Activated T-helper 17 cell treated with anti-CD3 and anti-CD28 coated beads, Interleukin-2, amount 50 U/mL, for 72 hours (primary cell): ENCODE results near the gene CYB5D1. TPM values are rescaled to one million over a fixed set of nuclear protein-coding genes. Genes with fewer than 3 reads are reported as not detected.

Experiments used
- ATAC-seq: fragments of 150-1000 bp; cut with Tn5 transposase; replicated peaks from 2 replicates; pipeline ENCODE4 v1.10.0; 2021; ENCODE audit warnings: mild to moderate bottlenecking, moderate library complexity
- H3K27ac Mint-ChIP-seq: one replicate; pipeline ENCODE4 v1.8.0; 2022; ENCODE audit warnings: mixed read lengths
- H3K27me3 Mint-ChIP-seq: one replicate; pipeline ENCODE4 v1.8.0; 2022; ENCODE audit warnings: mixed read lengths
- H3K36me3 Mint-ChIP-seq: one replicate; pipeline ENCODE4 v1.8.0; 2022; ENCODE audit warnings: low read depth, mild to moderate bottlenecking, mixed read lengths
- H3K4me1 Mint-ChIP-seq: one replicate; pipeline ENCODE4 v1.8.0; 2022; ENCODE audit warnings: mixed read lengths
- H3K4me3 Mint-ChIP-seq: one replicate; pipeline ENCODE4 v1.8.0; 2022; ENCODE audit warnings: mild to moderate bottlenecking, mixed read lengths
- H3K9me3 Mint-ChIP-seq: one replicate; pipeline ENCODE4 v1.8.0; 2022; ENCODE audit warnings: mixed read lengths
- total RNA-seq, 2 donors: library from RNA; stranded (reverse); gene quantifications; one replicate each; pipeline ENCODE4 v1.2.3, GENCODE V29; 2022

Gene CYB5D1
- total RNA-seq, 2 donors from 2014 or later = 14.8 to 19.4 TPM

DNA sequence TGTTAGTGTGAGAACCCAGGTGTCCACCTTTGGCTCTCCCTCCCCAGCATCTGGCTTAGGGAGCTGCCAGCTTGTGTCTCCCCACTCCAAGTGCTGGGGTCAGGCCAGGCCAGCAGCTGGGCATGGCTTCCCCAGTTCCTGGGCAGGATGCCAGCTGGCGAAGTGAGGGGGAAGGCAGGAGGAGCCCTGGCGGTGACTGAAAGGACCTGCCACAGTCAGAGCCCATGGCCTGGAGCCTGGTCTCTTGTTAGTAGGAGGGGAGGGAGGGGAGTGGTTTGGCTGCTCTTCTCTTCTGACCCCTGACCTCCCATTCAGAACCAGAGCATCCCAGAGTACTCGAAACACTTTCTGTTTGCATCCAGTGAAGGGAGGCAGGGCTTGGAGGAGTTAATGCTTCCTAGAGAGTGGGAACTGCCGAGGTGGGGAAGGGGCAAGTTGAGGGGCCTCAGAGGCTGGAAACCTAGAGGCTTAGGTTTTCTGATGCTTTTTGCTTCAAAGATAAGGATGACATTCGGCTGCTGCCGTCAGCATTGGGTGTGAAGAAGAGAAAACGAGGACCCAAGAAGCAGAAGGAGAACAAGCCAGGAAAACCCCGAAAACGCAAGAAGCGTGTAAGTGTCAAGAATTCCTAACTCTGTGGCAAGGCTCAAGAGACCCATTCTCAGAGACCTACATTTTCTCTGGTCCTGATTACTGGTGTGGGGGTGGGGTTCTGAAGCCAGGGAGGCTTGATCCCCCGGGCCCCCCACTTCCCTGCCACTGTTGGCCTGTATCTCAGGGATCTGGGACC is 31.6 kb downstream of the CYB5D1 start:
- no peak overlapping the region for H3K27ac Mint-ChIP-seq
- H3K9me3 Mint-ChIP-seq = no peaks in the 10 kb centered on the region

DNA sequence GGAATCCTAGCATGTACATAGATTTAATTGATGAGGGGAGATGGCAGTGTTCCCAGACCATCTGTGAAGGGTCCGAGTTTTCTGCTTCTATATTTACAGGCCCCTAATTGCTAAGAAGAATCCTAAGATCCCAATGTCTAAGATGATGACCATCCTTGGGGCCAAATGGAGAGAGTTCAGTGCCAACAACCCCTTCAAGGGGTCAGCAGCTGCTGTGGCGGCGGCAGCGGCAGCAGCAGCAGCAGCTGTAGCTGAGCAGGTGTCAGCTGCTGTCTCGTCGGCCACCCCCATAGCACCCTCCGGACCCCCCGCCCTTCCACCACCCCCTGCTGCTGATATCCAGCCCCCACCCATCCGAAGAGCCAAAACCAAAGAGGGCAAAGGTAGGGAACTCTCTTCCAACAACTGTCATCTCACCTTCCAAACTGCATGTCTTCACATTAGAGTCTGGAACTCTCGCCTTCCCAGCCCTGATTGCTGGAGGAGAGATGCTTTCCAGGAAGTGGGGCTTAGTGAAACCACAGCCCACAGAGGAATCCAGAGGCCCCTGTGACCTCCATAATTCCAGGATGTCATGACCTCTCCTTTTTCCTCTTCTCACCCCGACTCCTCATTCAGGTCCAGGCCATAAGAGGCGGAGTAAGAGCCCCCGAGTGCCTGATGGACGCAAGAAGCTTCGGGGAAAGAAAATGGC is 35.5 kb downstream of the CYB5D1 start:
- no peaks in the 10 kb centered on the region for H3K9me3 Mint-ChIP-seq
- ATAC-seq = no peak
- no peaks in the 10 kb centered on the region for H3K36me3 Mint-ChIP-seq
- no peak overlapping the region for H3K4me3 Mint-ChIP-seq
- no peaks in the 10 kb centered on the region for H3K27me3 Mint-ChIP-seq
- peaks cover 26% of the 10 kb centered on the region for H3K4me1 Mint-ChIP-seq
- no peak overlapping the region for H3K27ac Mint-ChIP-seq

More for the DNA sequence above, 31.6 kb downstream of the CYB5D1 start:
- Mint-ChIP-seq H3K4me1 (peaks cover 10% of the 10 kb centered on the region), H3K36me3 (peaks cover 11% of the 10 kb centered on the region), H3K27me3 (no peaks in the 10 kb centered on the region), H3K4me3 (no peak overlapping the region)
- ATAC-seq = peak; percentile 5

DNA sequence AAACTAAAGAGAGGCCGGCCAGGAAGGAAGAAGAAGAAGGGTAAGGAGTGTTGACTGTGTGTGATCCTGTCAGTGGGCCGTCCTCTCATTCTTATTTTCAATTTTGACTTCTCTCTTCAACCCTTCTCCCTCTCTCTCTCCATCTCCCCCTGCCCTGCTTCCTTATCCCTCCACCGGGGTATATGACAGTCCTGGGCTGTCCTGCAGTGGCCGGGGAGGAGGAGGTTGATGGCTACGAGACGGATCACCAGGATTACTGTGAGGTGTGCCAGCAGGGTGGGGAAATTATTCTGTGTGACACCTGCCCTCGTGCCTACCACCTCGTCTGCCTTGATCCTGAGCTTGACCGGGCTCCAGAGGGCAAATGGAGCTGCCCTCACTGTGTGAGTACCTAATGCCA is 36.4 kb downstream of the CYB5D1 start:
- ATAC-seq = no peak
- no peaks in the 10 kb centered on the region for H3K36me3 Mint-ChIP-seq

DNA sequence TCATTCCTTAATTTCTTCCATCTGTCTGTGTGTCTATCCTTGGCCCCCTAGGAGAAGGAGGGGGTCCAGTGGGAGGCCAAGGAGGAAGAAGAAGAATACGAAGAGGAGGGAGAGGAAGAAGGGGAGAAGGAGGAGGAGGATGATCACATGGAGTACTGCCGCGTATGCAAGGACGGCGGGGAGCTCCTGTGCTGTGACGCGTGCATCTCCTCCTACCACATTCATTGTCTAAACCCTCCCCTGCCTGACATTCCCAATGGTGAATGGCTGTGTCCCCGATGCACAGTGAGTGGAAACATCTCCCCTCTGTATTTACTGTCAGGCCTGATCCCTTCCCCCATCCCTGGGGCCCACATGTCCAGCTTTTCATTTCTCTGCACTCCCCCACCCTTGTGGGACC is 37.1 kb downstream of the CYB5D1 start:
- Mint-ChIP-seq H3K4me3 (no peak overlapping the region), H3K27ac (peak overlapping the region; percentile 39), H3K4me1 (peaks cover 27% of the 10 kb centered on the region), H3K27me3 (no peaks in the 10 kb centered on the region), H3K9me3 (no peaks in the 10 kb centered on the region), H3K36me3 (no peaks in the 10 kb centered on the region)
- ATAC-seq = no peak

More for the DNA sequence above, 36.4 kb downstream of the CYB5D1 start:
- Mint-ChIP-seq H3K27ac (peak overlapping the region; percentile 39), H3K4me3 (no peak overlapping the region), H3K27me3 (no peaks in the 10 kb centered on the region), H3K9me3 (no peaks in the 10 kb centered on the region), H3K4me1 (peaks cover 26% of the 10 kb centered on the region)

DNA sequence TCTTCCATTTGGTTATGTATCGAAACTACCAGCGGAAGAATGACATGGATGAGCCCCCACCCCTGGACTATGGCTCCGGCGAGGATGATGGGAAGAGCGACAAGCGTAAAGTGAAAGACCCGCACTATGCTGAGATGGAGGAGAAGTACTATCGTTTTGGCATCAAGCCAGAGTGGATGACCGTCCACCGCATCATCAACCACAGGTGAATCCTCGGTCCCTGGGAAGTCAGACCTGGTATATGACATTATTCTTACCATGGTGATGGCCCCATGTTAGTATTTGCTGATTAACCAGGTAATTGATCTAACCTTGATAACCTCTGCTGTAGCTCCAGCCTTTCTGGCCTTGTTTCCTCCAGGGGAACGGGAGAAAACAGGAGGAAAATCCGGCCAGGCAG is 39.3 kb downstream of the CYB5D1 start:
- Mint-ChIP-seq H3K27me3 (no peaks in the 10 kb centered on the region), H3K4me1 (peaks cover 22% of the 10 kb centered on the region), H3K9me3 (no peaks in the 10 kb centered on the region), H3K36me3 (no peaks in the 10 kb centered on the region), H3K27ac (peak overlapping the region; percentile 83), H3K4me3 (peak overlapping the region; percentile 50)
- peak; percentile 50 for ATAC-seq

DNA sequence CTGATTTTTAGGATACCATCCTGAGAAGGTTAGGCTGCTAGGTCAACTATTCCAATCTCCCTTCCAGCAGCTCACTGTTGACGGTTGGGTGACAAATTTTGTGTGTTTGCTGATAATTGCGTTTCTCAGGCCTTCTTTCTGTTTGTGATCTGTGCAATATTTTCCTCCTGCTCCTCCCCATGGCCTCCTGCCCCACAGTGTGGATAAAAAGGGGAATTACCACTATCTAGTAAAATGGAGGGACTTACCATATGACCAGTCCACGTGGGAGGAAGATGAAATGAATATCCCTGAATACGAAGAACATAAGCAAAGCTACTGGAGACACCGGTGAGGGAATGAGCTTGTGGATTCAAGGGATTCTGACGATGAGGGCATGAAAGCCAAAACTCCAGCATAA is 40.0 kb downstream of the CYB5D1 start:
- Mint-ChIP-seq H3K27me3 (no peaks in the 10 kb centered on the region), H3K27ac (peak overlapping the region; percentile 83), H3K4me3 (peak overlapping the region; percentile 50), H3K4me1 (peaks cover 22% of the 10 kb centered on the region), H3K9me3 (no peaks in the 10 kb centered on the region), H3K36me3 (no peaks in the 10 kb centered on the region)
- ATAC-seq = peak; percentile 96

DNA sequence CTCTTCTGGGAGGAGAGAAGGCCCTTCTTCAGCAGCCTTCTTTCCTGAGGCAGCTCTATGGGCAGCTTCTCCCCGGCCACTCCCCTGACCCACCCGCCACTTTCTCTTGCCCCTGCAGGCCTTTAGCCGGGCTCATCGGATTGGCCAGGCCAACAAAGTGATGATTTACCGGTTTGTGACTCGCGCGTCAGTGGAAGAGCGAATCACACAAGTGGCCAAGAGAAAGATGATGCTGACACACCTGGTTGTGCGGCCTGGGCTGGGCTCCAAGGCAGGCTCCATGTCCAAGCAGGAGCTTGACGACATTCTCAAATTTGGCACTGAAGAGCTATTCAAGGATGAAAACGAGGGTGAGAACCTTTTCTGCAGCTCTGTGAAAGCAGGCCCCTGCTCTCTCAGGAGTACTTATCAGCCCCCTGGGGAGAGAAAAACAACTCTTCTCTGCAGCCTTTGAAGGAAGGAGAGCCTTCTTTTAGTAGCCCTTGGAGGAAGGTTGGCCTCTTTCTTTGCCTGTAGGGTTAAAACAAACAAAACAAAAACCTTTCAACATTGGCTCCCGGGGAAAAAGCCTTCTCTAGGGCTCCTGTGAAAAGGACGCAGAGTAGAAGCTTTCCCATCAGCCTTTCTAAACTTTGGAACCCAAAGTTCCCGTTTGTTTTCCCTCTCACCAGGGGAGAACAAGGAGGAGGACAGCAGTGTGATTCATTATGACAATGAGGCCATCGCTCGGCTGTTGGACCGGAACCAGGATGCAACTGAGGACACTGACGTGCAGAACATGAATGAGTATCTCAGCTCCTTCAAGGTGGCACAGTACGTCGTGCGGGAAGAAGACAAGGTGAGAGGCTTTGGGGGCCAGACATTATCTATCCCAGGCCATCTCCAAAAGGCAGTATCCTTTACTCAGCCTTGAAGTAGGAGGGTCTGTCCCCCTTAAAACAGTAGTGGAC is 45.6 kb downstream of the CYB5D1 start:
- Mint-ChIP-seq H3K27ac (peak overlapping the region; percentile 68), H3K4me3 (no peak overlapping the region), H3K27me3 (no peaks in the 10 kb centered on the region), H3K36me3 (no peaks in the 10 kb centered on the region), H3K9me3 (no peaks in the 10 kb centered on the region), H3K4me1 (peaks cover 4% of the 10 kb centered on the region)
- no peak for ATAC-seq

DNA sequence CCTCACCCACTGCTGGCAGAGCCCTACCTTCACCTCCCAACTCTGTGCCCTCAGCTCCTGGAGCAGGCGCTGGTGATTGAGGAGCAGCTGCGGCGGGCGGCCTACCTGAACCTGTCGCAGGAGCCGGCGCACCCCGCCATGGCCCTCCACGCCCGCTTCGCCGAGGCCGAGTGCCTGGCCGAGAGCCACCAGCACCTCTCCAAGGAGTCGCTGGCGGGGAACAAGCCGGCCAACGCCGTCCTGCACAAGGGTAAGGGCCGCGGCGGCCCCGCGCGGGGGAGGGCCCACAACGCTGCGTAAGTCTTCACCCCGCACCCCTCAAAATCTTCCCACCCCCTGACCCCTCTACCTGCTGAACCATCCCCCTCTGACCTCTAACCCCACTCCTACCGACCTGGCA is 51.3 kb downstream of the CYB5D1 start:
- Mint-ChIP-seq H3K4me3 (no peak overlapping the region), H3K36me3 (peaks cover 16% of the 10 kb centered on the region), H3K4me1 (peaks cover 10% of the 10 kb centered on the region), H3K9me3 (no peaks in the 10 kb centered on the region), H3K27ac (peak overlapping the region; percentile 84), H3K27me3 (no peaks in the 10 kb centered on the region)
- ATAC-seq = no peak

DNA sequence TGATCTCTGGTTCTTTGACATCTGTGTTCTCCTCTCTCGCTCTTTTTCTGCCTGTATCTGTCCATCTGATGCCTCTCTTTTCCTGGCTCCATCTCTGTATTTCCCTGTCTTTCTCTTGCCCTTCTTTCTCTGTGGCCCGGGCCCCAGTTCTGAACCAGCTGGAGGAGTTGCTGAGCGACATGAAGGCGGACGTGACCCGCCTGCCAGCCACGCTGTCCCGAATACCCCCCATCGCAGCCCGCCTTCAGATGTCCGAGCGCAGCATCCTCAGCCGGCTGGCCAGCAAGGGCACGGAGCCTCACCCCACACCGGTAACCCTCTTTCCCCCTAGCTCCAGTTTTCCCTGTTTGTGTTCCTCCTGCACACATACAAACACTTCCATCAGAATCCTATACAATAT is 52.5 kb downstream of the CYB5D1 start:
- H3K4me1 Mint-ChIP-seq = peaks cover 10% of the 10 kb centered on the region
- H3K36me3 Mint-ChIP-seq = peaks cover 28% of the 10 kb centered on the region
- ATAC-seq = no peak
- H3K9me3 Mint-ChIP-seq = no peaks in the 10 kb centered on the region
- peak overlapping the region; percentile 84 for H3K27ac Mint-ChIP-seq
- H3K4me3 Mint-ChIP-seq = no peak overlapping the region
- H3K27me3 Mint-ChIP-seq = no peaks in the 10 kb centered on the region

DNA sequence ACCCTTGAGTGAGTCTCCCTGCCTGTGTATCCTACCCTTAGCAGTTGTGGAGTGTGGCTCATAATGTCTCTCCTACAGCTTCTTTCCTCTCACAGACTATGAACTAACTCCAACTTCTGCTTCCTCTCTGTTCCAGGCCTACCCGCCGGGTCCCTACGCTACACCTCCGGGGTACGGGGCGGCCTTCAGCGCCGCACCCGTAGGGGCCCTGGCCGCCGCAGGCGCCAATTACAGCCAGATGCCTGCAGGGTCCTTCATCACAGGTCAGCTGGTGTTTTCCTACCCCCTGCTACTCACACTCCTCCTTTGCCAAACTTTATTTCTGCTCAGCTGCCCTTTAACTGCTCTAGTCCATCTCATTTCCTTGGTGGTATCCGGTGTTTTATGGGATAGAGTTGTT is 52.9 kb downstream of the CYB5D1 start:
- peak overlapping the region; percentile 84 for H3K27ac Mint-ChIP-seq
- no peaks in the 10 kb centered on the region for H3K9me3 Mint-ChIP-seq
- no peak for ATAC-seq
- no peak overlapping the region for H3K4me3 Mint-ChIP-seq
- peaks cover 10% of the 10 kb centered on the region for H3K4me1 Mint-ChIP-seq
- H3K27me3 Mint-ChIP-seq = no peaks in the 10 kb centered on the region
- H3K36me3 Mint-ChIP-seq = peaks cover 32% of the 10 kb centered on the region

DNA sequence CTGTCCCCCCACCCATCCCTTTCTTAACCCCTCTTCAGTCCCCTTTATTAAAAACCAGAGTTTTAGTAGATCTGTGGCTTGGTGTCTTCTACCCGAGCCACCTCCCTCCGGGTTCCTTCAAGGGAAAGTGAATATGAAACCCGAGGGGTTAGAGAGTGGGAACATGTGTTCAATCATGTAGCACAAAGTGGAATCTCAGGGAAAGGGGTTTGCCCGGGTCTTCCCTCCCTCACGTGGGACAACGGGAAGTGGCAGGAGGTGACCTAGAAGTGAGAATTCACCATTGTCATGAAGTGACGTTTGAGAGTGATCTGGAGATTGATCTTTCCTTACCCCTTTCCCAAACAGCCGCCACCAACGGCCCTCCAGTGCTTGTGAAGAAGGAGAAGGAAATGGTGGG is 53.3 kb downstream of the CYB5D1 start:
- H3K9me3 Mint-ChIP-seq = no peaks in the 10 kb centered on the region

More for the DNA sequence above, 53.3 kb downstream of the CYB5D1 start:
- H3K4me1 Mint-ChIP-seq = peaks cover 10% of the 10 kb centered on the region
- H3K27ac Mint-ChIP-seq = peak overlapping the region; percentile 10
- no peak for ATAC-seq
- H3K4me3 Mint-ChIP-seq = no peak overlapping the region
- no peaks in the 10 kb centered on the region for H3K27me3 Mint-ChIP-seq
- H3K36me3 Mint-ChIP-seq = peaks cover 32% of the 10 kb centered on the region

Other genes with a start within 250 kb of the CYB5D1 start
- 10 to 100 TPM; 34.4 to 37.0 TPM for gene FXR2, start 243.1 kb upstream of the CYB5D1 start, total RNA-seq
- gene SAT2, start 230.2 kb upstream of the CYB5D1 start, total RNA-seq = 10 to 100 TPM; 25.5 to 62.7 TPM
- gene SHBG, start 227.9 kb upstream of the CYB5D1 start, total RNA-seq = under 1 TPM in 1 of 2 donors, not detected in 1; 0.71 TPM
- gene ATP1B2, start 207.1 kb upstream of the CYB5D1 start, total RNA-seq = under 1 TPM; 0.06 to 0.42 TPM
- 100 to 1,000 TPM in 1 of 2 donors, 10 to 100 TPM in 1; 79.0 to 137 TPM for gene TP53, start 170.5 kb upstream of the CYB5D1 start, total RNA-seq
- 10 to 100 TPM; 18.0 to 32.9 TPM for gene WRAP53, start 169.5 kb upstream of the CYB5D1 start, total RNA-seq
- not detected for gene EFNB3, start 152.8 kb upstream of the CYB5D1 start, total RNA-seq
- under 1 TPM in 1 of 2 donors, not detected in 1; 0.06 TPM for gene DNAH2, start 140.3 kb upstream of the CYB5D1 start, total RNA-seq
- gene KDM6B, start 23.8 kb upstream of the CYB5D1 start, total RNA-seq = 10 to 100 TPM; 33.7 to 93.3 TPM
- 1 to 10 TPM; 1.6 to 3.2 TPM for gene TMEM88, start 2.9 kb upstream of the CYB5D1 start, total RNA-seq
- gene NAA38, start 444 bp upstream of the CYB5D1 start, total RNA-seq = 100 to 1,000 TPM in 1 of 2 donors, 10 to 100 TPM in 1; 61.3 to 111 TPM
- gene CHD3, start 30.8 kb downstream of the CYB5D1 start, total RNA-seq = 100 to 1,000 TPM; 154 to 217 TPM
- 10 to 100 TPM in 1 of 2 donors, 1 to 10 TPM in 1; 2.4 to 11.7 TPM for gene RNF227, start 58.3 kb downstream of the CYB5D1 start, total RNA-seq
- gene KCNAB3, start 71.9 kb downstream of the CYB5D1 start, total RNA-seq = 10 to 100 TPM in 1 of 2 donors, 1 to 10 TPM in 1; 8.6 to 11.9 TPM
- 100 to 1,000 TPM; 179 to 180 TPM for gene TRAPPC1, start 73.9 kb downstream of the CYB5D1 start, total RNA-seq
- gene CNTROB, start 74.2 kb downstream of the CYB5D1 start, total RNA-seq = 100 to 1,000 TPM in 1 of 2 donors, 10 to 100 TPM in 1; 74.0 to 152 TPM
- gene GUCY2D, start 144.6 kb downstream of the CYB5D1 start, total RNA-seq = under 1 TPM; 0.15 to 0.77 TPM
- under 1 TPM in 1 of 2 donors, not detected in 1; 0.61 TPM for gene ALOX15B, start 181.1 kb downstream of the CYB5D1 start, total RNA-seq
- 1 to 10 TPM; 1.1 to 6.2 TPM for gene ALOX12B, start 229.7 kb downstream of the CYB5D1 start, total RNA-seq